Dermis microvascular lymphatic vessel endothelial cell (primary cell): ENCODE measurements around the gene DONSON. TPM values are rescaled to one million over a fixed set of nuclear protein-coding genes. Genes with fewer than 3 reads are reported as not detected.

Source experiments
- DNase-seq, 2 donors: peaks; one replicate each; pipeline versions ENCODE4 v3.0.0 to v3.0.0-alpha.2; 2010; ENCODE audit warnings: low read depth in 2 of 2
- total RNA-seq: library from RNA; depleted of rRNA; stranded (reverse); fragments of >200 nt; gene quantifications from 2 replicates; pipeline ENCODE4 v1.2.1, GENCODE V29; 2014

Gene DONSON
- total RNA-seq, 1 donor from 2014 or later: 11.4 TPM

GRCh38 chr21:33562389-33562788 is 26.1 kb downstream of the DONSON start:
- no peak for DNase-seq

DNA sequence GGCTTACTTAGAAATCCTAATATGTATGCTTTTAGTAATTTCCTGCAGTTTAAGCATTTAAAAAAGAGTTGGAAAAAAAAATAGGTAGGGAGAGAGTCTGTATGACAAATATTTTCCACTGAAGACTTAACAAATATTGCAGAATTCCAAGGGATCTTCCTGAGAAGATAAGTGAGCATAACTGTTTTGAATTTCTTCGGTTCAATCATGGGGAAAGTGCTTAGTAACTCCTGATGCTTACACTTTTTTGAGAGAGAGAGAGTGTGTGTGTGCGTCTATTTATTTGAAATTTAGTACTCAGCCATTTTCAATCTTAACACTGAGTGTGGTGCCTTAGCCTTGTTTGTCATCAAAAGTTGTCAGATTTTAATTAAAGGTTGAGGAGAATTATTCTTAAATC is 27.1 kb downstream of the DONSON start:
- no peak for DNase-seq

GRCh38 chr21:33560965-33561364 is 27.5 kb downstream of the DONSON start:
- DNase-seq: no peak

DNA sequence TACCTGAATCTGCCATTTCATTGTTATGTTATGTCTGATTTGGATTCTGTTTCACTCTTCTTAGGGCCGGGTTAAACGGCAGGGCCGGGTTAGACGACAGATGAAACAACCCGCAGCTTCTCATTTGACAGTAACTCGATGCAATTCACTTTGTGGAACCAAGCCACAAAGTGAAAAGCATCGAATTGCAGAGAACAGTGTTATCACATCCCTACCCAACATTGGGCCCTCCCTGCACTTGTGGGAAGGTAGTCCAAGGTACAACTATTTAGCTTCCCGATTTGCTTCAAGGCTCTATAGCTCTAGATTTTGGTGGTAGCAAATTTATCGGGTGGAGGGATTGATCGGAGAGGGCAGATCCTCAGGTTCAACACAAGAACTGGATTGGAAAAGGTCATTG is 28.7 kb downstream of the DONSON start:
- DNase-seq: no peak

DNA sequence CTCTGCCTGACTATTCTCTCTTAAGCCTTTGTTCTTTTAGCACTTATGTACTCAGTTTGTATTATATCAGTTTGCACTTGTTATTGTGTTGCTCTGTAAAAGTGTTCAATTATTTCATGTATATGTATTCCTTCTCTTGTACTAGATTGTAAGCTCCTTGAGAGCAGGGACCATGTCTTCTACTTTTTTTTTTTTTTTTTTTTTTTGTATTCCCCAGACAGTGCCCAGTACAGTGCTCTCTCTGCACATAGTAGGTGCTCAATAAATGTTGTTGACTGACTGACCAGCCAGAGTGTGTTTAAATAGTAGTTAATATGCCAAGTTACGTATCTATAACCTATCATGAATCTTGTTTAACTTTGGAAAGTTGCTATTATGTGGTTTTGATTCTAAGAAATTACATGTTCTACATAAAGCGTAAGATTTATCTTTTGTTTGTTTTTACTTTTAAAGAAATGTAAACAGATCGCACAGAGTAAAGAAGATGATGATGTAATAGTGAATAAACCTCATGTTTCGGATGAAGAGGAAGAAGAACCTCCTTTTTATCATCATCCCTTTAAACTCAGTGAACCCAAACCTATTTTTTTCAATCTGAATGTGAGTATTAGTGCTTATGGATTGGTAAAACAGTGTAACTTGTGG is 29.6 kb downstream of the DONSON start:
- no peak for DNase-seq

GRCh38 chr21:33557447-33557846 is 31.0 kb downstream of the DONSON start:
- DNase-seq: no peak

DNA sequence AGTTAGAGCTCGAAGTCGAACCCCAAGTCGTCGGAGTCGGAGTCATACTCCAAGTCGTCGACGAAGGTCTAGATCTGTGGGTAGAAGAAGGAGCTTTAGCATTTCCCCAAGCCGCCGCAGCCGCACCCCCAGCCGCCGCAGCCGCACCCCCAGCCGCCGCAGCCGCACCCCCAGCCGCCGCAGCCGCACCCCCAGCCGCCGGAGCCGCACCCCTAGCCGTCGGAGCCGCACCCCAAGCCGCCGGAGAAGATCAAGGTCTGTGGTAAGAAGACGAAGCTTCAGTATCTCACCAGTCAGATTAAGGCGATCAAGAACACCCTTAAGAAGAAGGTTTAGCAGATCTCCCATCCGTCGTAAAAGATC is 33.5 kb downstream of the DONSON start:
- DNase-seq: no peak

DNA sequence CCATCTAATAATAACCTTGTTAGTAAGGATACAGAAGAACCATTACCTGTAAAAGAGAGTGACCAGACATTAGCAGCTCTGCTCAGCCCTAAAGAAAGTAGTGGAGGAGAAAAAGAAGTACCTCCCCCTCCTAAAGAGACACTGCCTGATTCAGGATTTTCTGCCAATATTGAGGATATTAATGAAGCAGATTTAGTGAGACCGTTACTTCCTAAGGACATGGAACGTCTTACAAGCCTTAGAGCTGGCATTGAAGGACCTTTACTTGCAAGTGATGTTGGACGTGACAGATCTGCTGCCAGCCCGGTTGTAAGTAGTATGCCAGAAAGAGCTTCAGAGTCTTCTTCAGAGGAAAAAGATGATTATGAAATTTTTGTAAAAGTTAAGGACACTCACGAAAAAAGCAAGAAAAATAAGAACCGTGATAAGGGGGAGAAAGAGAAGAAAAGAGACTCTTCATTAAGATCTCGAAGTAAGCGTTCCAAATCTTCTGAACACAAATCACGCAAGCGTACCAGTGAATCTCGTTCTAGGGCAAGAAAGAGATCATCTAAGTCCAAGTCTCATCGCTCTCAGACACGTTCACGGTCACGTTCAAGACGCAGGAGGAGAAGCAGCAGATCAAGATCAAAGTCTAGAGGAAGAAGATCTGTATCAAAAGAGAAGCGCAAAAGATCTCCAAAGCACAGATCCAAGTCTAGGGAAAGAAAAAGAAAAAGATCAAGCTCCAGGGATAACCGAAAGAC is 34.1 kb downstream of the DONSON start:
- DNase-seq: no peak

DNA sequence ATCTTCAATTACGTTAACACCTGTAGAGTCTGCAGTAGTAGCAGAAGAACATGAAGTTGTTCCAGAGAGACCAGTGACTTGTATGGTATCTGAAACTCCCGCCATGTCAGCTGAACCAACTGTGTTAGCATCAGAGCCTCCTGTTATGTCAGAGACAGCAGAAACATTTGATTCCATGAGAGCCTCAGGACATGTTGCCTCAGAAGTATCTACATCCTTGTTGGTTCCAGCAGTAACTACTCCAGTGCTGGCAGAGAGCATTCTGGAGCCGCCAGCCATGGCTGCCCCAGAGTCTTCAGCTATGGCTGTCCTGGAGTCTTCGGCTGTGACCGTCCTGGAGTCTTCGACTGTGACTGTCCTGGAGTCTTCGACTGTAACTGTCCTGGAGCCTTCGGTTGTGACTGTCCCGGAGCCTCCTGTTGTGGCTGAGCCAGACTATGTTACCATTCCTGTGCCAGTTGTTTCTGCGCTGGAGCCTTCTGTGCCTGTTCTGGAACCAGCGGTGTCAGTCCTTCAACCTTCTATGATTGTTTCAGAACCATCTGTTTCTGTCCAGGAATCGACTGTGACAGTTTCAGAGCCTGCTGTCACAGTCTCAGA is 35.4 kb downstream of the DONSON start:
- DNase-seq: no peak

- peak in 1 of 2 donors; percentile 18 for DNase-seq
These were observed 36.1 kb downstream of the DONSON start for GRCh38 chr21:33552093-33552998.

DNA sequence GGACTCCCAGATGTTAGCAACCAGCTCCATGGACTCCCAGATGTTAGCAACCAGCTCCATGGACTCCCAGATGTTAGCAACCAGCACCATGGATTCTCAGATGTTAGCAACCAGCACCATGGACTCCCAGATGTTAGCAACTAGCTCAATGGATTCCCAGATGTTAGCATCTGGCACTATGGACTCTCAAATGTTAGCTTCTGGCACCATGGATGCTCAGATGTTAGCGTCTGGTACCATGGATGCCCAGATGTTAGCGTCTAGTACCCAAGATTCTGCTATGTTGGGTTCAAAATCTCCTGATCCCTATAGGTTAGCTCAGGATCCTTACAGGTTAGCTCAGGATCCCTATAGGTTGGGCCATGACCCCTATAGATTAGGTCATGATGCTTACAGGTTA is 36.8 kb downstream of the DONSON start:
- DNase-seq: no peak

- DNase-seq: no peak
These were observed 37.5 kb downstream of the DONSON start for GRCh38 chr21:33550772-33551660.

GRCh38 chr21:33549848-33550771 is 38.4 kb downstream of the DONSON start:
- no peak for DNase-seq

DNA sequence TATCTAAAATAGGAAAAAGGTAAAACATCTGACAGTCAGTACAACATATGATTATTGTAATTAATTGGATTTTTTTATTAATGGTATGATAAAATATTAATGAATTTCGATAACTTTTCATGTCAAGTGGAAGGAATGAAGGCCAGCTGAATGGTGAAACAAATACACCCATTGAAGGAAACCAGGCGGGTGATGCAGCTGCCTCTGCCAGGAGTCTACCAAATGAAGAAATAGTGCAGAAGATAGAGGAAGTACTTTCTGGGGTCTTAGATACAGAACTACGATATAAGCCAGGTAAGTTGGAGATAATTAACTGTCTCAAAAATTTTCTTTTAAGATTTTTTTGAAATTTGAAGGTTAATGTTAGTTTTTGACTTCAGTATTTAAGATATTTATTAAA is 42.4 kb downstream of the DONSON start:
- DNase-seq: no peak

DNA sequence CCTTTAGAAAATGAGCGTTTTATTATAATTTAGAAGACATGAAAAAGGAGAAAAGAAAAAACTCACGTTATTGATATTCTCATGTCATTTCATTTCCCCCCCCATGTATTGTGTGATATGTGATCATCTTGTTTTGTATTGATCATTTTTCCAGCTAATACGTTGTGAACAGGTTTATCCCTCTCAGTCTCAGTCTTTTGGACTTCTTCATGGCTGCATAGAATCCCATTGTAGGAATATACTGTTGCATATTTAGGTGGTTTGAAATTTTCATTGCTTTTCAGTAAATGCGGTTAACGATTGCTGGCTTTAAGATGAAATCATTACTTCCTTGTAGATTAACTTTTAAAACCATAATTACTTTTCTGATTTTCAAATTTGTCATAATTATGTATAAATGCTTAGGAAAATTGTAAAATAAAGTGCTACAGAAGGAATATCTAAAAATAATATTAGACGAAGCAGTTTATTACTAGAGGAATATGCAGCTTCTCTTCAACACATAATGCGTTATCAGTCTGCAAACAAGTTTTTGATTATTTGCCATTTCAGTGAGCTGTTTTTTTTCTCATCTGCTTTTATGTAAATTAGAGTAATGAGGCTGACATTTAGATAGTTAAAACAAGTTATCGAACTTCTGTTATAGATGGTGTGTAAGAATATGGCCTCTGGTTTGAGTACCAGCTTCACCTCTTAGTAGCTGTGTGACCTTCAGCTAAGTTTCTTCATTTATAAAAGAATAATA is 43.9 kb downstream of the DONSON start:
- no peak for DNase-seq

- peak in 1 of 2 donors; percentile 37 for DNase-seq
These were observed 44.9 kb downstream of the DONSON start for GRCh38 chr21:33543505-33544129.

DNA sequence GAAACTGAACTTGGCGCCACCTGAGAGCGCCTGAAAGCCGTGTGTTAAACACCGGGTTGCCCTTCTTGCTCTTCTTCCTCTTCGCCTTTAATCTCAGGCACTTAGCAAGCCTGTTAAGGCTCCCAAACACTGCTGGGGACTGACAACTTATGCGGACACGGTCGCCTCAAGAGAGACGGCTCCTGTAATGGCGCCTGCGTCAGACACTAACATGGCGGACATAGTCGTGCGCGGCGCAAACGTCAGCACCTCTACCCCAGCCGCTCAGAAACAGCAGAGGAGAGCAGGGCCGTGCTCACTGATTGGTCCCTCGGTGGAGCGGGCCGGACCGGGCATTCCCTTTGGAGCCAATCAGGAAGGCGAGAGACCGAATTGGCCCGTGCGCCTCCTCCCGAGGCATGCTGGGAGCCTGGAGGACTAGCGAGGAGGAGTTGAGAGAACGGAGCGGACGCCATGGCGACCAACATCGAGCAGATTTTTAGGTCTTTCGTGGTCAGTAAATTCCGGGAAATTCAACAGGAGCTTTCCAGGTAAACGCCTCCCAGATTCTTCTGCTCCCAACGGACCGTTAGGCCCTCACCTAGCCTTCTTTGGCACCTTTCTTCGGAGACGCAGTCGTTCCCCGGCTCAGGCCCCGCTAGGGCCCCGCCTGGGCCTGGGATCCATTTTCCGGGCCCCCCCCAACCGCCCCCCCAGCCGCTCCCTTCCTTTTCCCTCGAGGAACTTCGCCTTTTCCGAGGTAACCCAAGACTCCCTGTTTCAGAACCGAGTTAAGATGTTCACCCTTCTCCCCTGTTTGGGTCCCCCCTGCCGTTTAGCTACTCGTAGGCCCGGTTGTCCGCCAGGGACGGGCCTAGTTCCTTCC is 45.6 kb downstream of the DONSON start, which contains the start of gene SON:
Gene SON (plus strand): TSS at position 399 of the 865 bp plus-strand sequence. CDS start 55 bp downstream, at position 454.
- DNase-seq: peak; percentile 97 to 99
